ENCODE measurements around the gene DDX54. TPM values are rescaled to one million over a fixed set of nuclear protein-coding genes. Genes with fewer than 3 reads are reported as not detected.

Gene DDX54
- total RNA-seq, 6 experiments from 2014 or later: 60.1 to 71.0 (median 61.9) TPM

DNA sequence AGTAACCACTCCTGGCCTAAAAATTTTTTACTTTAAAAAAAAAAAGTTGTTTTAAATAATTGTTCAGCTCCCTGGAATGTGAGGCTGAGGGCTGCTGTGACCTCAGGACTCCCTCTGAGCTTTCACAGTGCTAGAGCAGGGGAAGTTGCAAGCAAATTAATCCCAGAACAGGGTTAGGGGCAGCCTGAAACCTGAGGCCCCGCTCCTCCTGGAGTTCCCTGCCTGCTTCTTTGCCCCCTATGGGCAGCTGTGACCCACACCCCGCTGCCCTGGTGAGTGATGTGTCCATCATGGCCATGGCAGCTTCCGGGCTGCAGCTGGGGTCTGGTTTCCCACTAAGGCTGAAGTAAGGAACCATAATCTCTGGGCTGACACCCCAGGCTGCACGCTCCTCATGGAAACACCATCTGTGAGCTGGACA is 9.7 kb upstream of the DDX54 start:
- no peaks in the 10 kb centered on the region for H3K9me3 Mint-ChIP-seq
- TF ChIP-seq, protein P1, sequence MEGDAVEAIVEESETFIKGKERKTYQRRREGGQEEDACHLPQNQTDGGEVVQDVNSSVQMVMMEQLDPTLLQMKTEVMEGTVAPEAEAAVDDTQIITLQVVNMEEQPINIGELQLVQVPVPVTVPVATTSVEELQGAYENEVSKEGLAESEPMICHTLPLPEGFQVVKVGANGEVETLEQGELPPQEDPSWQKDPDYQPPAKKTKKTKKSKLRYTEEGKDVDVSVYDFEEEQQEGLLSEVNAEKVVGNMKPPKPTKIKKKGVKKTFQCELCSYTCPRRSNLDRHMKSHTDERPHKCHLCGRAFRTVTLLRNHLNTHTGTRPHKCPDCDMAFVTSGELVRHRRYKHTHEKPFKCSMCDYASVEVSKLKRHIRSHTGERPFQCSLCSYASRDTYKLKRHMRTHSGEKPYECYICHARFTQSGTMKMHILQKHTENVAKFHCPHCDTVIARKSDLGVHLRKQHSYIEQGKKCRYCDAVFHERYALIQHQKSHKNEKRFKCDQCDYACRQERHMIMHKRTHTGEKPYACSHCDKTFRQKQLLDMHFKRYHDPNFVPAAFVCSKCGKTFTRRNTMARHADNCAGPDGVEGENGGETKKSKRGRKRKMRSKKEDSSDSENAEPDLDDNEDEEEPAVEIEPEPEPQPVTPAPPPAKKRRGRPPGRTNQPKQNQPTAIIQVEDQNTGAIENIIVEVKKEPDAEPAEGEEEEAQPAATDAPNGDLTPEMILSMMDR (IDR thresholded peaks at IDR 0.05): peak; percentile 22; the same call in 1 of the 2 replicates
- H3K27ac Mint-ChIP-seq: peak overlapping the region; percentile 92
- peak overlapping the region; percentile 28; the same call in 1 of the 2 replicates for H3K4me3 Mint-ChIP-seq
- H3K4me1 Mint-ChIP-seq (ENCODE audit: low read depth): peaks cover 65% of the 10 kb centered on the region
- peaks cover 11% of the 10 kb centered on the region for H3K36me3 Mint-ChIP-seq (ENCODE audit: low read depth)
- H3K27me3 Mint-ChIP-seq (ENCODE audit: insufficient read depth): peaks cover 2% of the 10 kb centered on the region
- DNase-seq: peak; percentile 43

DNA sequence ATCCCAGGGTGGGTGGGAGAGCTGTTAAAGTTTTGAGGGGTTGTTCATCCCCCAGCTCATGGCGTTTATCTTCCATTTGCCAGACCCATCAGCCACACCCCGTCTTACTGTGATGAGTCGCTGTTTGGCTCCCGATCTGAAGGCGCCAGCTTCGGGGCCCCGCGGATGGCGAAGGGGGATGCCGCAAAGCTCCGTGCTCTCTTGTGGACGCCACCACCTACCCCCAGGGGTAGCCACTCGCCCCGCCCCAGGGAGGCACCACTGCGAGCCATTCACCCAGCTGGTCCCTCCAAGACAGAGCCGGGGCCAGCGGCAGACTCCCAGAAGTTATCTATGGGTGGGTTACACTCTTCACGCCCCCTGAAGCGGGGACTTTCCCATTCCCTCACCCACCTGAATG is 5.9 kb upstream of the DDX54 start:
- peaks cover 2% of the 10 kb centered on the region for H3K27me3 Mint-ChIP-seq (ENCODE audit: insufficient read depth)
- H3K4me1 Mint-ChIP-seq (ENCODE audit: low read depth): peaks cover 60% of the 10 kb centered on the region
- peaks cover 17% of the 10 kb centered on the region for H3K36me3 Mint-ChIP-seq (ENCODE audit: low read depth)
- no peaks in the 10 kb centered on the region for H3K9me3 Mint-ChIP-seq
- no peak overlapping the region for H3K4me3 Mint-ChIP-seq
- DNase-seq: no peak
- no peak overlapping the region for H3K27ac Mint-ChIP-seq
- TF ChIP-seq, protein P1 (IDR thresholded peaks at IDR 0.05): no peak

DNA sequence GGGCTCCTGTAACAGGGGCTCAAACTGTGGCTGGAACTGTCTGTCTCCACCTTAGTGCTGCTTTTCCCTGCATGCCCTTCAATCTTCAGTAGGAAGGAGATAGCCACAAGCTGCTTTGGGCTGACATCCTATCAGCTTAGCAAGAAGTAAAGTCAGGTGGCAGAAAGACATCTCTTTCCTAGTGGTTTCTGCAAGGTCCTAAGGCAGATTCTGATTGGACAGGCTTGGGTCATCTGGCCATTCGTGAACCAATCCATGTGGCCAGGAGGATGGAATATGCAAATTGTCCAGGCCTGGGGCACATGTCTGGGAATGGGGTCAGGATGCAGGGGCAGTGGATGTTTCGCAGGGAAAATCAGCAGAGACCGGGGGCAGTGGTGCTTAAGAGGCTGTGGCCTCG is 5.5 kb upstream of the DDX54 start:
- Mint-ChIP-seq H3K36me3 (ENCODE audit: low read depth) (peaks cover 17% of the 10 kb centered on the region), H3K4me1 (ENCODE audit: low read depth) (peaks cover 59% of the 10 kb centered on the region), H3K4me3 (no peak overlapping the region), H3K27me3 (ENCODE audit: insufficient read depth) (peaks cover 2% of the 10 kb centered on the region), H3K9me3 (no peaks in the 10 kb centered on the region), H3K27ac (no peak overlapping the region; the same call in 1 of the 2 replicates)
- DNase-seq: peak; percentile 21
- TF ChIP-seq, protein P1 (IDR thresholded peaks at IDR 0.05): no peak

DNA sequence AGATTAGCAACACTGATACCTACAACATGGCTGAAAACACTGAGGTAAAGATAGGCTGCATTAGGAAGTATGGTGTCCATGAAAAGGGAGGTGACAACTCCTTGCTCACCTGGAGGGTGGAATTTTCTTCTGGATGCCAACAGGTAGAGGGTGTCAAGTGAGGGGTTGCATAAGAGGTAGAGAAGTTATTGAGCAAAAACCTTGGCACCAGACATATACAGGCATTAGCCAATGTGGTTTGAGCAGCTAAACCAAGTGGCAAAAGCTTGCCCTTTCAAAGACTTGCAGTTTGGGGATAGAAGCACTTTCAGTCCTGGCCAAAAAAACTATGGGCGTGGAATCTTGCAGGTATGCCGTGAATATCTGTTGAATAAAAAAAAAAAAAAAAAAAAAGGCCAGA is 4.1 kb upstream of the DDX54 start:
- peaks cover 2% of the 10 kb centered on the region for H3K27me3 Mint-ChIP-seq (ENCODE audit: insufficient read depth)
- peaks cover 17% of the 10 kb centered on the region for H3K36me3 Mint-ChIP-seq (ENCODE audit: low read depth)
- no peak for DNase-seq
- no peak overlapping the region for H3K4me3 Mint-ChIP-seq
- H3K9me3 Mint-ChIP-seq: no peaks in the 10 kb centered on the region
- no peak overlapping the region for H3K27ac Mint-ChIP-seq
- peaks cover 45% of the 10 kb centered on the region for H3K4me1 Mint-ChIP-seq (ENCODE audit: low read depth)
- TF ChIP-seq, protein P1 (IDR thresholded peaks at IDR 0.05): no peak

DNA sequence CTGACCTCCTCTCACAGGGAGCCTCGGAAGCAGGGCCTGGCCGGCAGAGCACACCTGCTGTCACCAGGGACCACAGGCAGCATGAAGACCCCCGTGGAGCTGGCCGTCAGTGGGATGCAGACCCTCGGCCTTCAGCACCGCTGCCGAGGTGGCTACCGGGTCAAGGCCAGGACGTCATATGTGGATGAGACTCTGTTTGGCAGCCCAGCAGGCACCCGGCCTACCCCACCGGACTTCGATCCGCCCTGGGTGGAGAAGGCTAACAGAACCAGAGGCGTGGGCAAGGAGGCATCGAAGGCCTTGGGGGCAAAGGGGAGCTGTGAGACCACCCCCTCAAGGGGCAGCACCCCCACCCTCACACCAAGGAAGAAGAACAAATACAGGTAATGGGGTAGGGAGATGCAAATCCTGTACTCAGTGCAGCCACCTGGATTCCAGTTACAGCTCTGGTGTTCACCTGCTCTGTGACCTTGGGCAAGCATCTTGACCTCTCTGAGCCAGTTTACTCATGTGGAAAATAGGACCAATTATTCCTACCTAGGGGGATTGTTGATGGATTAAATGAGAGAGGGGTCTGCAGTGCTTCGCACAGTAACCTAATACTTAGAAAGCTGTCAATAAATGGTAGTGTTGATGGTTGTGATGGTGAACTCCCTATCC is 1.5 kb upstream of the DDX54 start:
- Mint-ChIP-seq H3K4me3 (peak overlapping the region; percentile 93), H3K9me3 (no peaks in the 10 kb centered on the region), H3K27ac (peak overlapping the region; percentile 93), H3K4me1 (ENCODE audit: low read depth) (peaks cover 30% of the 10 kb centered on the region), H3K27me3 (ENCODE audit: insufficient read depth) (peaks cover 2% of the 10 kb centered on the region; the same call in 1 of the 2 replicates), H3K36me3 (ENCODE audit: low read depth) (peaks cover 17% of the 10 kb centered on the region)
- DNase-seq: no peak
- TF ChIP-seq, protein P1 (IDR thresholded peaks at IDR 0.05): no peak

All from HFFc6 (cell line).